H1 (cell line): ENCODE measurements around the gene DLGAP3. TPM values are rescaled to one million over a fixed set of nuclear protein-coding genes. Genes with fewer than 3 reads are reported as not detected.

Experiments
- CTCF ChIA-PET: fragments of 300-600 bp; sonication (Branson Sonifier 250); formaldehyde crosslinking; loops from one replicate; lab custom pipeline; 2021; ENCODE audit not compliant: partially characterized antibody; lab: Charles Lee
- POLR2A ChIA-PET: fragments of 300-600 bp; sonication (Branson Sonifier 250); formaldehyde crosslinking; loops from one replicate; lab custom pipeline; 2021; ENCODE audit warnings: inconsistent platforms; ENCODE audit not compliant: partially characterized antibody; lab: Charles Lee
- DNase-seq, 2 experiments: peaks; one replicate each; pipeline versions ENCODE4 v3.0.0 to v3.0.0-alpha.2; 2010 to 2022; ENCODE audit warnings: low spot score in 2 of 2, low read depth in 1 of 2, mixed read lengths in 1 of 2
- FAIRE-seq: peaks from 2 replicates; lab custom pipeline; 2011; peaks lifted over from hg19 to GRCh38; lab: Jason Lieb, UNC
- H2AFZ ChIP-seq: 2 replicates; pipeline ENCODE4 v1.8.1; 2012; ENCODE audit warnings: low read length, inconsistent platforms
- H2AK5ac ChIP-seq: 2 replicates; pipeline ENCODE4 v1.6.1; 2013; ENCODE audit warnings: low read depth, low read length
- H2BK120ac ChIP-seq: replicated peaks from 2 replicates; pipeline ENCODE3; 2013; ENCODE audit warnings: low read depth, low read length, inconsistent platforms
- H2BK12ac ChIP-seq: 2 replicates; pipeline ENCODE4 v1.6.1; 2013; ENCODE audit warnings: low read depth, low read length
- H2BK15ac ChIP-seq: 2 replicates; pipeline ENCODE4 v1.6.1; 2013; ENCODE audit warnings: low read length
- H2BK20ac ChIP-seq: 2 replicates; pipeline ENCODE4 v1.6.1; 2013; ENCODE audit warnings: low read length
- H2BK5ac ChIP-seq: 2 replicates; pipeline ENCODE4 v1.6.1; 2013; ENCODE audit warnings: low read depth, low read length
- H3K14ac ChIP-seq: 2 replicates; pipeline ENCODE4 v1.6.1; 2013; ENCODE audit warnings: inconsistent platforms; ENCODE audit not compliant: insufficient read length
- H3K18ac ChIP-seq: 2 replicates; pipeline ENCODE4 v1.6.1; 2013; ENCODE audit warnings: low read length; ENCODE audit errors: extremely low read depth
- H3K23ac ChIP-seq: 2 replicates; pipeline ENCODE4 v1.6.1; 2013; ENCODE audit warnings: inconsistent platforms; ENCODE audit not compliant: insufficient read length
- H3K23me2 ChIP-seq: 2 replicates; pipeline ENCODE4 v1.6.1; 2013; ENCODE audit warnings: low read depth, low read length
- H3K27ac ChIP-seq: 2 replicates; pipeline ENCODE4 v1.6.1; 2011; ENCODE audit warnings: low read depth, low read length, inconsistent platforms
- H3K27me3 ChIP-seq, 4 experiments: replicated peaks in 1 of 4; 1 replicate in 1 of 4; 2 replicates in 3 of 4; pipeline versions ENCODE4 v1.6.1 to v1.8.1; 2011 to 2013; ENCODE audit warnings: low read length in 3 of 4, mild to moderate bottlenecking in 3 of 4, inconsistent platforms in 2 of 4, mixed read lengths in 2 of 4, moderate library complexity in 1 of 4; ENCODE audit not compliant: control insufficient read depth in 3 of 4, insufficient read depth in 3 of 4; ENCODE audit errors: extremely low read depth in 1 of 4
- H3K36me3 ChIP-seq, 4 experiments: 2 replicates each; pipeline versions ENCODE4 v1.6.1 to v1.8.1; 2011 to 2013; ENCODE audit warnings: mild to moderate bottlenecking in 4 of 4, low read length in 3 of 4, moderate library complexity in 2 of 4, control low read depth in 1 of 4, inconsistent platforms in 1 of 4; ENCODE audit not compliant: insufficient read depth in 4 of 4, control insufficient read depth in 2 of 4
- H3K4ac ChIP-seq: replicated peaks from 2 replicates; pipeline ENCODE3; 2013; ENCODE audit warnings: low read length, low read depth, mixed read lengths, inconsistent platforms; ENCODE audit not compliant: insufficient read length
- H3K4me1 ChIP-seq, 4 experiments: replicated peaks in 1 of 4; 1 replicate in 1 of 4; 2 replicates in 3 of 4; pipeline versions ENCODE4 v1.6.1 to v1.8.1; 2011 to 2013; ENCODE audit warnings: low read length in 3 of 4, inconsistent platforms in 2 of 4, mixed read lengths in 1 of 4; ENCODE audit not compliant: insufficient read depth in 4 of 4, control insufficient read depth in 3 of 4
- H3K4me2 ChIP-seq, 2 experiments: 2 replicates each; pipeline versions ENCODE4 v1.6.1 to v1.8.1; 2011 to 2013; ENCODE audit warnings: low read depth in 2 of 2, low read length in 2 of 2, control low read depth in 1 of 2, inconsistent platforms in 1 of 2, mild to moderate bottlenecking in 1 of 2; ENCODE audit not compliant: insufficient read depth in 1 of 2
- H3K4me3 ChIP-seq, 4 experiments: fragments of 200-600, 300-600 bp in 1 of 4; sonication (generic), shearing (Covaris generic), sonication (Bioruptor Twin) in 1 of 4; 2 replicates each; pipeline versions ENCODE4 v1.5.1 to v1.8.1; 2011 to 2016; ENCODE audit warnings: low read length in 4 of 4, low read depth in 3 of 4, control low read depth in 2 of 4, inconsistent platforms in 2 of 4, mild to moderate bottlenecking in 2 of 4, mixed read lengths in 1 of 4, moderate library complexity in 1 of 4; ENCODE audit not compliant: insufficient read depth in 2 of 4; ENCODE audit errors: extremely low read depth in 1 of 4
- H3K56ac ChIP-seq: replicated peaks from 2 replicates; pipeline ENCODE3; 2013; ENCODE audit warnings: low read depth, mild to moderate bottlenecking, mixed read lengths, low read length, inconsistent platforms; ENCODE audit not compliant: insufficient read length
- H3K79me1 ChIP-seq: 2 replicates; pipeline ENCODE4 v1.6.1; 2013; ENCODE audit warnings: low read depth, low read length, control low read depth
- H3K79me2 ChIP-seq, 2 experiments: 2 replicates each; pipeline versions ENCODE4 v1.6.1 to v1.8.1; 2012 to 2013; ENCODE audit warnings: low read length in 2 of 2, mild to moderate bottlenecking in 2 of 2, inconsistent platforms in 1 of 2; ENCODE audit not compliant: insufficient read depth in 2 of 2, control insufficient read depth in 1 of 2
- H3K9ac ChIP-seq, 4 experiments: replicated peaks in 1 of 4; 1 replicate in 1 of 4; 2 replicates in 3 of 4; pipeline versions ENCODE4 v1.6.1 to v1.8.1; 2011 to 2013; ENCODE audit warnings: low read depth in 3 of 4, low read length in 3 of 4, control low read depth in 2 of 4, mild to moderate bottlenecking in 2 of 4, moderate library complexity in 2 of 4, inconsistent platforms in 1 of 4; ENCODE audit errors: extremely low read depth in 1 of 4
- H3K9me3 ChIP-seq, 2 experiments: 2 replicates each; pipeline versions ENCODE4 v1.6.1 to v1.8.1; 2012 to 2013; ENCODE audit warnings: mild to moderate bottlenecking in 2 of 2, moderate library complexity in 2 of 2, control low read depth in 1 of 2, inconsistent platforms in 1 of 2, low read depth in 1 of 2, low read length in 1 of 2, mixed read lengths in 1 of 2; ENCODE audit not compliant: insufficient read depth in 2 of 2
- H4K20me1 ChIP-seq, 2 experiments: replicated peaks in 1 of 2; 2 replicates each; pipeline versions ENCODE3 to v1.8.1; 2011 to 2013; ENCODE audit warnings: inconsistent platforms in 2 of 2, low read length in 2 of 2, mild to moderate bottlenecking in 1 of 2; ENCODE audit not compliant: insufficient read depth in 2 of 2, control insufficient read depth in 1 of 2
- H4K5ac ChIP-seq: 2 replicates; pipeline ENCODE4 v1.6.1; 2013; ENCODE audit warnings: low read length, low read depth, mixed read lengths, inconsistent platforms; ENCODE audit not compliant: insufficient read length
- H4K8ac ChIP-seq: 2 replicates; pipeline ENCODE4 v1.8.0; 2013; ENCODE audit warnings: mild to moderate bottlenecking, moderate library complexity, low read length, inconsistent platforms; ENCODE audit not compliant: insufficient read depth; ENCODE audit errors: extremely low read depth
- H4K91ac ChIP-seq: replicated peaks from 2 replicates; pipeline ENCODE3; 2013; ENCODE audit warnings: low read length, mixed read lengths, inconsistent platforms; ENCODE audit not compliant: insufficient read length
- ASH2L ChIP-seq: fragments of 200-600, 300-600 bp; sonication (generic); IDR thresholded peaks from one replicate; pipeline ENCODE4 v1.7.1; 2017; ENCODE audit warnings: low read length
- BACH1 ChIP-seq: IDR thresholded peaks from 2 replicates; pipeline ENCODE4 v1.6.1; 2012; ENCODE audit warnings: low read length, improper control_type of control experiment
- CREB1 ChIP-seq: IDR thresholded peaks from 2 replicates; pipeline ENCODE4 v1.6.1; 2012; ENCODE audit warnings: inconsistent platforms
- CTBP2 ChIP-seq: IDR thresholded peaks from 2 replicates; pipeline ENCODE4 v1.7.0; 2011; ENCODE audit warnings: borderline replicate concordance, mild to moderate bottlenecking, moderate library complexity, mixed read lengths, low read length; ENCODE audit not compliant: insufficient read depth, insufficient read length
- EP300 ChIP-seq, 2 experiments: IDR thresholded peaks; 1 replicate in 1 of 2; 2 replicates in 1 of 2; pipeline ENCODE4 v1.6.1; 2011 to 2012; ENCODE audit warnings: low read depth in 2 of 2, low read length in 2 of 2, mild to moderate bottlenecking in 2 of 2, borderline replicate concordance in 1 of 2, inconsistent platforms in 1 of 2, moderate library complexity in 1 of 2
- EZH2 ChIP-seq: fragments of 200-600 bp; sonication (generic); IDR thresholded peaks from 2 replicates; pipeline ENCODE4 v1.7.1; 2012; ENCODE audit warnings: low read depth, mild to moderate bottlenecking, moderate library complexity, low read length, inconsistent platforms; ENCODE audit not compliant: severe bottlenecking
- KDM1A ChIP-seq: fragments of 200-600, 300-600 bp; sonication (generic); IDR thresholded peaks from 2 replicates; pipeline ENCODE4 v1.7.1; 2016; ENCODE audit warnings: mild to moderate bottlenecking, low read length, borderline replicate concordance
- KDM5A ChIP-seq: fragments of 200-600 bp; IDR thresholded peaks from 2 replicates; pipeline ENCODE4 v1.7.1; 2012; ENCODE audit warnings: mild to moderate bottlenecking, low read length, inconsistent platforms, mixed read lengths
- NRF1 ChIP-seq: IDR thresholded peaks from 2 replicates; pipeline ENCODE4 v1.6.1; 2011; ENCODE audit warnings: mild to moderate bottlenecking, low read depth, low read length, improper control_type of control experiment
- POU5F1 ChIP-seq: IDR thresholded peaks from 2 replicates; pipeline ENCODE4 v1.6.1; 2011; ENCODE audit warnings: low read depth, mild to moderate bottlenecking, low read length, moderate library complexity
- SP1 ChIP-seq: IDR thresholded peaks from 2 replicates; pipeline ENCODE4 v1.6.1; 2011; ENCODE audit warnings: low read depth, low read length
- SP2 ChIP-seq: IDR thresholded peaks from 2 replicates; pipeline ENCODE4 v1.6.1; 2012; ENCODE audit warnings: mild to moderate bottlenecking, low read length, inconsistent platforms
- SRF ChIP-seq: IDR thresholded peaks from 2 replicates; pipeline ENCODE4 v1.6.1; 2011; ENCODE audit warnings: mild to moderate bottlenecking, low read depth, low read length, moderate library complexity
- WGBS, 2 experiments: shearing (Covaris generic) in 1 of 2; methylation state at CpG; one replicate each; pipeline versions ENCODE4 v1.1.6 to v1.1.7; 2013 to 2015; ENCODE audit warnings: low lambda C conversion rate in 2 of 2, mixed read lengths in 2 of 2, inconsistent platforms in 1 of 2, low coverage in 1 of 2, missing lambda C conversion rate in 1 of 2; ENCODE audit not compliant: insufficient replicate concordance in 2 of 2, insufficient coverage in 1 of 2, insufficient read length in 1 of 2; ENCODE audit errors: extremely low coverage in 1 of 2, missing lambda C conversion rate in 1 of 2; 5-methylcytosine and 5-hydroxymethylcytosine counted together
- polyA plus RNA-seq, 7 experiments: library from polyadenylated mRNA; depleted of rRNA in 3 of 7; stranded (reverse) in 5 of 7; unstranded in 2 of 7; fragments of >200 nt in 5 of 7; fragments of 200-250 nt in 2 of 7; gene quantifications; 1 replicate in 5 of 7; 2 replicates in 1 of 7; 4 replicates in 1 of 7; pipeline versions ENCODE4 v1.2.1 to v1.2.3, GENCODE V29; 2011 to 2013; ENCODE audit warnings: missing spikeins in 2 of 7, mixed read lengths in 2 of 7
- total RNA-seq: library from RNA; stranded (reverse); fragmentation: NEBNext Ultra II Directional; extraction: Animal tissue kit (Norgen Biotek cat#: 25700); gene quantifications from 2 replicates; pipeline ENCODE4 v1.2.1, GENCODE V29; 2021

DLGAP3 gene
- total and polyA plus RNA-seq, 2 of the 8 experiments (the other 6 are each of a cell fraction or from before 2014, with no cell fraction given) = 3.8 to 13.2 TPM

DNA sequence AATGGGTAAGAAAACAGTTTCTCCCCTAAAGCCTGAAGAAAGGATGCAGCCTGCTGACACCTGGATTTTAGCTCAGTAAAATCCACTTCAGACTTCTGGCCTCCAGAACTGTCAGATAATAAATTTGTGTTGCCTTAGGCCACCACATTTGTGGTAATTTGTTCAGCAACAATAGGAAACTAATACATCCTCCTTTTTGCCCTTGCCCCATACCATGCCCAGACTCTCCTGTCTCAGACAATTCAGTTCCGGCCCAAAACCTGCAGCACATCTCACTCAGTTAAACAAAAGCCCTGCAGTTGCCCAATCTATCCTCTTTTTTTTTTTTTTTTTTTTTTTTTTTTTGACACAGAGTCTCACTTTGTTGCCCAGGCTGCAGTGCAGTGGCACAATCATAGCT is 95.7 kb downstream of the DLGAP3 start:
- Histone ChIP-seq H4K8ac (no peak overlapping the region), H4K20me1 (no peaks in the 10 kb centered on the region), H3K9me3 (no peaks in the 10 kb centered on the region), H3K4me1 (no peaks in the 10 kb centered on the region; a peak in 1 of 7 replicates), H4K5ac (no peak overlapping the region), H2BK20ac (no peak overlapping the region), H2AK5ac (no peak overlapping the region), H3K9ac (no peak overlapping the region), H3K4me3 (no peak overlapping the region), H4K91ac (no peak overlapping the region), H3K79me2 (no peaks in the 10 kb centered on the region), H3K23me2 (no peaks in the 10 kb centered on the region; the same call in 1 of the 2 replicates), H2BK15ac (no peak overlapping the region), H2BK120ac (no peak overlapping the region), H3K36me3 (no peaks in the 10 kb centered on the region), H3K14ac (no peak overlapping the region), H3K4me2 (no peak overlapping the region), H2BK12ac (no peak overlapping the region), H3K56ac (no peak overlapping the region), H3K27ac (no peak overlapping the region), H2AFZ (no peak overlapping the region)
- FAIRE-seq (no peak), DNase-seq (peak in 1 of 2 experiments; percentile 1)
- WGBS, 2 experiments = 80% methylated on average over 1 of the region's 1 CpG; no CpG with 5 or more reads in 1 of the 2 experiments
- CTCF ChIA-PET = interaction anchor here (0.9 to 2.6 kb wide), 3 partner anchors 9 to 52 kb away, joined by 3 to 14 read pairs (median 4); no protein-coding TSS in a partner anchor
- POLR2A ChIA-PET = interaction anchor here (0.7 kb wide), 1 partner anchor 38 kb away, joined by 3 read pairs; no protein-coding TSS in a partner anchor
- TF ChIP-seq SP1 (no peak), BACH1 (no peak), NRF1 (no peak), SRF (no peak), KDM1A (no peak), ASH2L (no peak), SP2 (no peak), EP300 (IDR thresholded peaks at IDR 0.05; ENCODE audit: borderline replicate concordance in 1 of 2, low read depth in 2 of 2, low read length in 2 of 2) (no peak), CREB1 (no peak), KDM5A (no peak), EZH2 (no peak), CTBP2 (no peak), POU5F1 (no peak)
- TF ChIP-seq, all 59 proteins: peak for 0
- no peak overlapping the region for H3K4ac ChIP-seq
- H3K79me1 ChIP-seq = no peaks in the 10 kb centered on the region
- no peak overlapping the region for H2BK5ac ChIP-seq
- no peak overlapping the region for H3K23ac ChIP-seq
- H3K27me3 ChIP-seq = no peaks in the 10 kb centered on the region
- H3K18ac ChIP-seq = no peak overlapping the region
